Endodermal cell (in vitro differentiated cells): ENCODE measurements around the gene PTGES3. TPM values are rescaled to one million over a fixed set of nuclear protein-coding genes. Genes with fewer than 3 reads are reported as not detected.

Experiments
- DNase-seq: peaks from one replicate; pipeline ENCODE4 v3.0.0-alpha.2; 2017
- H3K27ac ChIP-seq: 2 replicates; pipeline ENCODE4 v1.5.1; 2013; ENCODE audit warnings: mild to moderate bottlenecking, low read depth, low read length, moderate library complexity
- H3K27me3 ChIP-seq: 2 replicates; pipeline ENCODE4 v1.6.1; 2013; ENCODE audit warnings: mild to moderate bottlenecking, low read length, moderate library complexity; ENCODE audit not compliant: insufficient read depth, control insufficient read depth, poor library complexity, severe bottlenecking
- H3K36me3 ChIP-seq: 2 replicates; pipeline ENCODE4 v1.7.0; 2013; ENCODE audit warnings: mild to moderate bottlenecking, low read length, moderate library complexity; ENCODE audit not compliant: control insufficient read depth, insufficient read depth
- H3K4me1 ChIP-seq: one replicate; pipeline ENCODE4 v1.7.0; 2013; ENCODE audit warnings: low read length; ENCODE audit not compliant: control insufficient read depth, insufficient read depth
- H3K4me3 ChIP-seq: 2 replicates; pipeline ENCODE4 v1.5.1; 2013; ENCODE audit warnings: mild to moderate bottlenecking, low read length, moderate library complexity
- H3K9ac ChIP-seq: 2 replicates; pipeline ENCODE4 v1.6.1; 2013; ENCODE audit warnings: mild to moderate bottlenecking, low read length, moderate library complexity; ENCODE audit not compliant: poor library complexity, severe bottlenecking; ENCODE audit errors: extremely low read depth
- H3K9me3 ChIP-seq: 2 replicates; pipeline ENCODE4 v1.6.1; 2013; ENCODE audit warnings: mild to moderate bottlenecking, low read length, moderate library complexity; ENCODE audit not compliant: control insufficient read depth
- H3K27ac Mint-ChIP-seq: 2 replicates; pipeline ENCODE4 v1.8.0; 2020; ENCODE audit warnings: mixed read lengths
- H3K27me3 Mint-ChIP-seq: 2 replicates; pipeline ENCODE4 v1.8.0; 2021; ENCODE audit warnings: mild to moderate bottlenecking, mixed read lengths; ENCODE audit not compliant: insufficient read depth
- H3K36me3 Mint-ChIP-seq: 2 replicates; pipeline ENCODE4 v1.8.0; 2020; ENCODE audit warnings: low read depth, mixed read lengths
- H3K4me1 Mint-ChIP-seq: 2 replicates; pipeline ENCODE4 v1.8.0; 2020; ENCODE audit warnings: mixed read lengths
- H3K4me3 Mint-ChIP-seq: 2 replicates; pipeline ENCODE4 v1.8.0; 2020; ENCODE audit warnings: mild to moderate bottlenecking, moderate library complexity, mixed read lengths
- H3K9me3 Mint-ChIP-seq: 2 replicates; pipeline ENCODE4 v1.8.0; 2020; ENCODE audit warnings: mild to moderate bottlenecking, mixed read lengths
- whole genome bisulfite sequencing, 2 experiments: methylation state at CpG; one replicate each; pipeline versions ENCODE4 v1.1.5 to v1.1.7; 2013; ENCODE audit warnings: missing lambda C conversion rate in 2 of 2, mixed read lengths in 1 of 2; ENCODE audit not compliant: insufficient coverage in 1 of 2, insufficient read length in 1 of 2; 5-methylcytosine and 5-hydroxymethylcytosine counted together
- total RNA-seq, 2 donors: library from RNA; stranded (reverse); fragmentation: NEBNext Ultra II Directional in 1 of 2; extraction: Animal tissue kit (Norgen Biotek cat#: 25700) in 1 of 2; gene quantifications; 2 replicates in 1 of 2; 3 replicates in 1 of 2; pipeline ENCODE4 v1.2.1, GENCODE V29; 2021
- TF ChIP-seq, protein P1 (sequence below): fragments of 200-600 bp; sonication (generic); conservative IDR thresholded peaks from 2 replicates; pipeline ENCODE4 v1.5.0; 2021; ENCODE audit warnings: antibody characterized with exemption, mild to moderate bottlenecking

The PTGES3 gene
- total RNA-seq, 2 donors from 2014 or later: 275 to 320 TPM

DNA sequence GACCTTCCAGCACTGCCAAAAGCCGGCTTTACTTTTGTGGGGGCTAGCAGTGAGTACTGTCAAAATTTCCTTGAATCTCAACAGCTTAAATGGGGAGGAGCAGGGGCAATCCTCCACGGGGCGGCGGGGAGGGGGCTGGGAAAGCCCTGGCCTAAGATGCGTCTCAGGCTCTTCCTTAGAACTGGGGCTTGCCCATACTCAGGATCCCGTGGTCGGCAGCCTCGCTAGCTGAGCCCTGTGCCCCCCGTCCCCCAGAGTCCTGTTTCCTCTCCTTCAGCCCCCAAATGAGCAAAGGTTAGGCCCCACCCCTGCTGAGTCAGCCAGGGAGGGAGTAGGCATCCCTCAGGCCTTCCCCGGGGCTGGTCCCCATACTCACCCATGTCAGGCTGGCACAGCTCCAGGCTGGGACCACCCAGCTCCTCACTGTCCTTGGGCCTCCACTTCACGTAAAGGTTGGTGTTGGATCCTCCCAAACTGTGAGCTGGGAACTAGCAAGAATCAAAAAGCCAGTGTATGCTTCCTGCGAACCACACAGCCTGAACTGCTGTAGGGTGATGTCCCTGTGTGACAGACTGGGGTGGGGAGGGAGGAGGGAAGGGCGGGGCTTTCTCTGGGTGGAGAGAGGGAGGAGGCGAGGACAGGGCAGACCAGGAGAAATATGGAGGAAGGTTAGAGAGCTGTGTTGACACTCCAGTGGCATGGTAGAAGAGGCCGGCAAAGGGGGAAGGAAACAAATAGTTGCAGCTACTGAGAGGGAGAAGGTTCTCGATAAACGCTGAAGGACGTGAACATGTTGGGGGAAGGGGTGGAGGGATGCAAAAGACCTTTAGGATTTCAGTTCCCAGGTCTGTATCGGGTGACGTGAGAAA, 52.0 kb downstream of the PTGES3 start:
- WGBS, 2 experiments: 3 to 5% methylated on average over 16 to 20 of the region's 20 CpGs
- no peaks in the 10 kb centered on the region for H3K9me3 Mint-ChIP-seq
- peak overlapping the region; percentile 100 for H3K27ac Mint-ChIP-seq
- peak overlapping the region; percentile 70 for H3K9ac ChIP-seq
- H3K27me3 Mint-ChIP-seq: no peaks in the 10 kb centered on the region
- peaks cover 34% of the 10 kb centered on the region for H3K36me3 Mint-ChIP-seq
- H3K27ac ChIP-seq: peak overlapping the region; percentile 89
- no peaks in the 10 kb centered on the region for H3K9me3 ChIP-seq
- H3K4me3 ChIP-seq: peak overlapping the region; percentile 98
- H3K4me1 Mint-ChIP-seq: peaks cover 45% of the 10 kb centered on the region
- H3K4me3 Mint-ChIP-seq: peak overlapping the region; percentile 92
- peak; percentile 97 for DNase-seq
- H3K4me1 ChIP-seq: peaks cover 10% of the 10 kb centered on the region
- peaks cover 37% of the 10 kb centered on the region for H3K36me3 ChIP-seq
- no peaks in the 10 kb centered on the region for H3K27me3 ChIP-seq
- TF ChIP-seq, protein P1, sequence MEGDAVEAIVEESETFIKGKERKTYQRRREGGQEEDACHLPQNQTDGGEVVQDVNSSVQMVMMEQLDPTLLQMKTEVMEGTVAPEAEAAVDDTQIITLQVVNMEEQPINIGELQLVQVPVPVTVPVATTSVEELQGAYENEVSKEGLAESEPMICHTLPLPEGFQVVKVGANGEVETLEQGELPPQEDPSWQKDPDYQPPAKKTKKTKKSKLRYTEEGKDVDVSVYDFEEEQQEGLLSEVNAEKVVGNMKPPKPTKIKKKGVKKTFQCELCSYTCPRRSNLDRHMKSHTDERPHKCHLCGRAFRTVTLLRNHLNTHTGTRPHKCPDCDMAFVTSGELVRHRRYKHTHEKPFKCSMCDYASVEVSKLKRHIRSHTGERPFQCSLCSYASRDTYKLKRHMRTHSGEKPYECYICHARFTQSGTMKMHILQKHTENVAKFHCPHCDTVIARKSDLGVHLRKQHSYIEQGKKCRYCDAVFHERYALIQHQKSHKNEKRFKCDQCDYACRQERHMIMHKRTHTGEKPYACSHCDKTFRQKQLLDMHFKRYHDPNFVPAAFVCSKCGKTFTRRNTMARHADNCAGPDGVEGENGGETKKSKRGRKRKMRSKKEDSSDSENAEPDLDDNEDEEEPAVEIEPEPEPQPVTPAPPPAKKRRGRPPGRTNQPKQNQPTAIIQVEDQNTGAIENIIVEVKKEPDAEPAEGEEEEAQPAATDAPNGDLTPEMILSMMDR: no peak

DNA sequence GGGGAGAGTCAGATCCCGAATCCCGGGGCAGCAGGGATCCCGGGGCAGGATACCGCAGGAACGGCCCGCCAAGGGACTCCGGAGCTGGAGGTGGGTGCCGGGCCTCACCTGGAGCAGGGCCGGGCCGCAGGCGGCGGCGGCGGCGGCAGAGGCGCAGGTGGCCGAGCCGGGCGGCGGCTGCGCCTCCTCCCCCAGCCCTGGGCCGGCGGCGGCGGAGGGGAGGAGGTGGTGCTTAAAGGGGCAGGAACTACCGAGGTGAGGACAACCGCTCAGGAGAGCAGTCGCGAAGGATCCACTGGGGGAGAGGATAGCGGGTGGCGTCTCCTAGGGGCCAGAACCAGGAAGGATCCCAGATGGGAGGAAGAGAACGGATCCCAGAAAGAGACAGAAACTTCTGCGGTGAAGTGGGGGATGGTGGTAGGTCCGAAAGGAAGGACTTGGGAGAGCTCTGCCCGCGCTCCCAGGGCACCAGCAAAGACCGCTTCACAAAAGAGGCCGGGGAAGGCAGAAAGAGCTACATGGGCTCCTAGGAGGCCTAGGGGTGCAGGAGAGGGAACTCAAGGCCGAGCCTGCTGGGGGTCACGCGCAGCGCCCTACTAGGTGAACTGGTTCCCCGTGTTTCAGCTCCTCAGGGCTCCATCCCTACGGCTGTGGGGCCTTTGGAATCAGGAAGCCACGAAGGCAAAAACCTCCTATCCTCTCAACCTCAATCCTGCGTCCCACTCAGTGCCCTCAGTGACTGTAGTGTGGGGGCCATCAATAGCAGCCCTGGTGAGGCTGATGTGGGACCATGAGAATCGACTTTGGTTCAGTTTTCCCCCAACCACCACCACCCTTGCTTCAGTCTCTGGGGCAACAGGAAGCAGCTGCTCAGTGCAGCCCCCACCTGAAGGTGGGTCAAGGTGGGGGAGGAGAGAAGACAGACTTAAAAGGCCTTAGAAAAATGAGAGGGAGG, 53.0 kb downstream of the PTGES3 start:
- Mint-ChIP-seq H3K27me3 (no peaks in the 10 kb centered on the region), H3K4me1 (peaks cover 50% of the 10 kb centered on the region), H3K4me3 (peak overlapping the region; percentile 92), H3K36me3 (peaks cover 28% of the 10 kb centered on the region), H3K27ac (peak overlapping the region; percentile 100), H3K9me3 (no peaks in the 10 kb centered on the region)
- H3K4me1 ChIP-seq: peaks cover 10% of the 10 kb centered on the region
- peak overlapping the region; percentile 70 for H3K9ac ChIP-seq
- H3K9me3 ChIP-seq: no peaks in the 10 kb centered on the region
- DNase-seq: peak; percentile 95
- peaks cover 30% of the 10 kb centered on the region for H3K36me3 ChIP-seq
- WGBS, 2 experiments: 0 to 2% methylated on average over 6 to 47 of the region's 47 CpGs
- TF ChIP-seq, protein P1: peak; percentile 66
- H3K27ac ChIP-seq: peak overlapping the region; percentile 66
- no peaks in the 10 kb centered on the region for H3K27me3 ChIP-seq
- peak overlapping the region; percentile 98 for H3K4me3 ChIP-seq

DNA sequence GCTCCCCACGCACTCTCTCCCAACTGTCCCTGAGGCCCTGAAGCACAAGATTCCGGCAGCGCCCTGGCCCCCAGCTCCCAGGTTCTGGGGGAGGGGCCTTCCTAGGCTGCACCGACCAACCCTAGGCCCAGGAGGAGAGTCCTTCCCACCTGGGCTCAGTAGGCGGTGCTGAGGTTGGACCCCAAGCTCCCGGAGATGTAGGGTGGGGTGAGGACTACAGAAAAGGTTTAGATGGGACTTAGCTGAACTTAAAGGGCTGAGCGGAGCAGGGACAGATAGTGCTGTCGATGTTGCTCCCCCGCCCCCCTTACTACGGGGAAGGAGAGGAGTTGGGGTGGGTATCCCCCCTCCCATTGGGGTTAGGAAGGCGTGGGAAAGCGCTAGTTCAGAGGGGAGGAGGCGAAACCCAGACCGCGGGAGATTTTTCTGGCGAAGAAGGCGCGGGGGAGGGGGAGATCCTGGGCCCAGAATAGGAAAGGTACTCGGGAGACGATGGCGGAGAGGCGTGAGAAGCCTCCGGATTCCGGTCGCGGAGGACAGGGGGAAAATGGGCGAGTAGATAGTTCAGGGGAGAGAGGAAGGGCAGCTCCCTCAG, 53.7 kb downstream of the PTGES3 start:
- Histone ChIP-seq H3K36me3 (peaks cover 22% of the 10 kb centered on the region), H3K9me3 (no peaks in the 10 kb centered on the region), H3K27me3 (no peaks in the 10 kb centered on the region), H3K4me1 (peaks cover 10% of the 10 kb centered on the region), H3K9ac (peak overlapping the region; percentile 70), H3K4me3 (peak overlapping the region; percentile 98), H3K27ac (peak overlapping the region; percentile 60)
- Mint-ChIP-seq H3K27me3 (no peaks in the 10 kb centered on the region), H3K27ac (peak overlapping the region; percentile 96), H3K36me3 (peaks cover 20% of the 10 kb centered on the region), H3K4me1 (peaks cover 50% of the 10 kb centered on the region), H3K9me3 (no peaks in the 10 kb centered on the region), H3K4me3 (peak overlapping the region; percentile 92)
- DNase-seq: peak; percentile 96
- 0% methylated on average over 5 to 27 of the region's 27 CpGs for WGBS, 2 experiments
- TF ChIP-seq, protein P1: no peak
